Epithelial cell of prostate (primary cell): ENCODE data around the gene PPM1J.
A peak's percentile ranks its signal among the peaks of the same experiment; 100 is the strongest.

Experiments
- DNase-seq: peaks from one replicate; pipeline ENCODE4 v3.0.0-alpha.2; 2011; ENCODE audit warnings: low read depth, low spot score
- H3K27ac ChIP-seq: fragments of 450-650 bp; 2 replicates; pipeline ENCODE4 v1.5.1; 2017; ENCODE audit warnings: mild to moderate bottlenecking

PPM1J gene

DNA sequence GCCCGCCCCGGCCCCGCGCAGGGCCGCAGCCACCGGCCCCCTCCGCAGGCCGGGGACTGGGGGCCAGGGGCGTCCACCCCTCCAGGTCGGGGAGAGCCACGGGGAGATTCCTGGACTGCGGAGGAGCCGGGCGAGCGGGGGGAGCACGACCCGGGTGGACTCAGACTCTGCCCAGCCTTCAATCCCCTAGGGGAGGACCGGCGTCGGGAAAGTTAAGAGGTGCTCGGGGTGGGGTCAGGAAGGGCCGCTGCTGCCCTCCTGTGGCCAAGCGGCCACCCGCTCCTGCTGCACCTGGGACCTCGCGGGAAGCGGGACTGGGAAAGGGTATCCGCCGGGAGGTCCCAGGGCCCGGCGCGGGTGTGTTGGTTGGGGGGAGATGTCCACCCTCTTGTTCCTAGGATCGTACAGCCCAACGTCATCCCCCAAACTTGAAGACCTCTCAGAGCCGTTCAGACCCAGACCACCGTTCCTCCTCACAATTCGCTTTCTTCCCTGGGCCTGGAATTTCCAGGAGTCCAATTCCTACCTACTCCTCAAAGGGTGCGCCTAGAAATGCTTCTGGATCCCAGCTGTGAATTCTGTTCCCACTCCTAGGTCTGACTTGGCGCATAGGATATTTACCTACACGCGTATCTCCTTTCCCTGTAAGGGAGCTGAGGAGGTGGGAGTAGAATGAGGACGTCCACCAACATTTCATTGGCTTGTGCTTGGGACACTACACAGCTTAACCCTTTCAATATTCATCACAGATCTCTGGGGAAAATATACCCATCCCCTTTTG is 7.7 kb downstream of the PPM1J start:
- DNase-seq, result peak; percentile 46
- H3K27ac ChIP-seq, result peak overlapping the region; percentile 93

- peak within 1 kb of the TSS; percentile 93 for H3K27ac ChIP-seq
- no peak for DNase-seq
These were observed 8.5 kb downstream of the PPM1J start, which contains the start of gene RHOC for GRCh38 chr1:112706505-112707220. RHOC (minus strand) TSS chr1:112707127; CDS start chr1:112703799, 3,328 bp downstream.

GRCh38 chr1:112704934-112705627 is 10.1 kb downstream of the PPM1J start:
- H3K27ac ChIP-seq, result peak overlapping the region; percentile 93
- DNase-seq, result peak; percentile 91

DNA sequence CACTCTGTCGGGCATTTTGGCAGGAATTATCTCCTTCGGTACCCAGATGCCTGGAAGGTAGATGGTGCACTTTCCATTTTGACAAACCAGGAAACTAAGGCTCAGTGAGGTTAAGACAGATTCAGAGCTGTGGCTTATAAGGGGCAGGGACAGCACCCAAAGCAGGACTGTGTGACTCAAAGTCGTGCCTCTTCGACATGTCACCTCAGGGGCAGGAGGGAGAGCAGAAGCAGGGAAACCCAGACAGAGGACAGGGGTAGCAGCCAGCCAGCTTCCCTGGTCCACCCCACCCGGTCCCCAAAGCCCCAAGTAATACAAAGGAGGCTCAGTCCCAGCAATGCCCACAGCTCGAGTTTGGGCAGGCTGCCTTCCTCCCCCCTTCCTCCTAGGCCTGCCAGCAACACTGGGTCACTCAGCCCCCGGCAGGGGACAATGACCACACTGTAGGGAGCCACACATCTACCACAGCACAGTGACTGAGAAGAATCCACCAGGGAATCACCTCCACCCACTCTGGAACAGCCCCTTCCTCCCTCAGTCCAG is 10.7 kb downstream of the PPM1J start:
- H3K27ac ChIP-seq, result peak overlapping the region; percentile 93
- DNase-seq, result no peak

GRCh38 chr1:112703706-112704105 is 11.4 kb downstream of the PPM1J start:
- no peak for DNase-seq
- peak overlapping the region; percentile 93 for H3K27ac ChIP-seq

DNA sequence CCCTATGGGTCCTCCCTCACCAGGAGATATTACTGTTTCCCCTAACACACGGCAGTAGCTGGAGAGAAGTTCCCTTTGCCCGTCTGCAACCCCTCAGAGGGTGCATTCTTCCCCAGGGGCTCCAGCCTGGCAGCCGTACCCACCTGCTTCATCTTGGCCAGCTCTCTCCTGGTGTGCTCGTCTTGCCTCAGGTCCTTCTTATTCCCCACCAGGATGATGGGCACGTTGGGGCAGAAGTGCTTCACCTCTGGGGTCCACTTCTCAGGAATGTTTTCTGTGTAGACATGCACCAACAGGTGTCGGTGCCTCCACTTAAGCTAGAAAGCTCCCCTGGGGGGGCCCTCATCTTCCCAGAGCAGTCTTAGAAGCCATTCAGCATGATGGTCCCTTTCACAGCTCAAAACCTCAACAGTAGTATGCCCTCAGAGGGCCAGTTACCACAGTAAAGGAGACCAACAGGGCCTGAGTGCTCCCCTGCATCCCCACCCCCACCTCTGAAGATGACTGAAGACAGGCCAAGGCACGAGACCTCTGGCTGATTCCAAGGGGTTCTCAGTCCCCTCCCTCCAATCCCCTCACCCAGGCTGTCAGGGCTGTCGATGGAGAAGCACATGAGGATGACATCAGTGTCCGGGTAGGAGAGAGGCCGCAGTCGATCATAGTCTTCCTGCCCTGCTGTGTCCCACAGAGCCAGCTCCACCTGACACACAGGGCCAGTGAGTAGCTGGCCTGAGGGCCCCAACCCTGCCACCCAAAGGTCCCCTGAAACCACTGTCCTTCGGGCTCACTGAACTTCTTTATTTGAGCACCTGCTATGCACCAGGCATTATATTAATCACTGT is 12.5 kb downstream of the PPM1J start:
- H3K27ac ChIP-seq, result peak overlapping the region; percentile 93
- no peak for DNase-seq

GRCh38 chr1:112702067-112702395 is 13.1 kb downstream of the PPM1J start:
- DNase-seq, result no peak
- peak overlapping the region; percentile 93 for H3K27ac ChIP-seq

DNA sequence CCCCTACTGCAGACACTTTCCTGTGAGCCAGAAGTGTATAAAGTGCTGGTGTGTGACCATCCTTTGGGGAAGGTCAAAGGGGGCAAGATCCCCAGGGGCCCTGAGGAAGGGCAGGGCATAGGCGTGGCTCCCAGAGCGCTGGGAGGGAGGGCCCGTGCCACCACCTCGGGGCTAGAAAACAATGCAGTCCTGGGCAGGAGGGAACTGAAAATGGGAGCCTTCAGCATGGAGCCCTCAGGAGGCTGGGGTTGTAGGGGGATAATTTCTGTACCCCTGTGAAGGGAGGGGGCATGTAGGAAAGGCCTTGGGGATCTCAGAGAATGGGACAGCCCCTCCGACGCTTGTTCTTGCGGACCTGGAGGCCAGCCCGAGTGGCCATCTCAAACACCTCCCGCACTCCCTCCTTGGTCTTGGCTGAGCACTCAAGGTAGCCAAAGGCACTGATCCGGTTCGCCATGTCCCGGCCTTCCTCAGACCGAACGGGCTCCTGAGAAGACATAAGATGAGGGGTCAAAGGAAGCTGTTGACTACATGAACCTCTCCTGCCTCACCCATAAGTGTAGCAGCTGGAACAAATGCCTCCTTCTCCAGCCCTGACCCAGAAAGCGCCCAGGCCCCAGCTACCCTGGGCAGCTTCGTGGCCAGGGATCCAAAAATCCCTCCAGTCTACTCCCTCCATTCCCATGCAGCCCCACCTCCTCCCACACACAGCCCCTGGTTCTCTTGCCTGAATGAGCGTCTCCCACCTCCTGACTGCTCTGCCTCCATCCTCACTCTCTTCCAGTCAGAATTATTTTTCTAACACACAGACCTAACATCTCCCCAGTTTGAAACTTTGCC is 13.7 kb downstream of the PPM1J start:
- H3K27ac ChIP-seq, result peak overlapping the region; percentile 93
- no peak for DNase-seq

- no peak for DNase-seq
- peak overlapping the region; percentile 93 for H3K27ac ChIP-seq
These were observed 14.6 kb downstream of the PPM1J start for GRCh38 chr1:112700290-112701226.

- no peak for DNase-seq
- H3K27ac ChIP-seq, result peak overlapping the region; percentile 93
These were observed 15.5 kb downstream of the PPM1J start for GRCh38 chr1:112699425-112700144.

DNA sequence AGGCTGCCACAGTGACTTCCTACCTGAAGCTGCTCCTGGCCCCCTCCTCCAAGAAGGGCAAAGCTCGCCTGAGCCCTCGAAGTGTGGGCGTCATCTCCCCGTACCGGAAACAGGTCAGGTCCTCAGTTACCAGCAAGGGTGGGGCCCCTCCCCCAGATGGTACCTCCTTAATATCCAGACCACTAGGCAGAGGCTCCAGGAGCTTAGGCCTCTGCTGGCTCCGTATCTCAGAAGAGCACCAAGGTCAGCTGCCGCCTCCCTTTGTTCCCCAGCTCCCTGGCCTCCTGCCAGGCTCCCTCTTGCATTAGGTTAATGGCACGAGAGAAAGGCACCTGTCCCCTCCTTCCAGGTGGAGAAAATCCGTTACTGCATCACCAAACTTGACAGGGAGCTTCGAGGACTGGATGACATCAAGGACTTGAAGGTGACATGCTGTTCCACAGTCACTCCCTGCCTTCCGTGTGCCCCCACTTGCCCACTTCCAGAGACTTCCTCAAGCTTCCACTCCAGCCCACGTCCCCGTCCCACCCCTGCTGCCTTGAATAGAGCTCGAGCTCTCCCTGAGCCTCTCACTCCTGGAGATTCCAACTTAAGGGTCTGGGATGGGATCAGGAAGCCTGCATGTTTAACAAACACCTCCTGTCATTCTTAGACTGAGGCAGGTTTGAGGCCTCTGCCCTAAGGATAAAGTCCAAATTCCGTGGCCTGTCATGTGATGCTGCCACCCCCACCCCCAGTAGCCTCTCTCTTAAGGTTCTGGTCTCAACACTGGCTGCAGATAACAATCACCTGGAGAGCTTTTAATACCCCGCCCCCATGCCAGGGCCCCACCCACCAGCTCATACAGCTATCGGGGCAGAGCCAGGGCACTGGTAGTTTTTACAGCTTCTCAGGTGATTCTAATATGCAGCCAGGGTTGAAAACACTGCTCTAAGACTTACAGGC is 16.5 kb downstream of the PPM1J start:
- DNase-seq, result no peak
- H3K27ac ChIP-seq, result peak overlapping the region; percentile 93

DNA sequence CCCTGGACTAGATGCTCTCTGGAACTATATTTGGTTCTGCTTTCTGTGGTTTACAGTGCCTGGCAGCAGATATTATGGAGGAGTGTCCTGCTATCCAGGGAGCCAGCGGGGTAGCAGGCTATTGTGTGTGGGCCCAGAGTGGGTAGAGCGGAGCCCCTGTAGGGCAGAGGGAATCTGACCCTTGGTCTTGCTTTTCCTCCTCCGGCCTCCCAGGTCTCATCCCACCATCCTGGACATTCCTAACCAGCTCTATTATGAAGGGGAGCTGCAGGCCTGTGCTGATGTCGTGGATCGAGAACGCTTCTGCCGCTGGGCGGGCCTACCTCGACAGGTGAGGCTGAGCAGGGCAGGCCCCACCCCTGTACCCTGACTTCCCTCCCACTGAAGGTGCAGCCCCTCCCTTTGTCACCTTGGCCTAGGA is 17.3 kb downstream of the PPM1J start:
- no peak overlapping the region for H3K27ac ChIP-seq
- DNase-seq, result no peak

- H3K27ac ChIP-seq, result no peak overlapping the region
- DNase-seq, result no peak
These were observed 18.4 kb downstream of the PPM1J start for GRCh38 chr1:112696578-112697314.

- DNase-seq, result no peak
- H3K27ac ChIP-seq, result no peak overlapping the region
These were observed 19.9 kb downstream of the PPM1J start for GRCh38 chr1:112695276-112695675.

DNA sequence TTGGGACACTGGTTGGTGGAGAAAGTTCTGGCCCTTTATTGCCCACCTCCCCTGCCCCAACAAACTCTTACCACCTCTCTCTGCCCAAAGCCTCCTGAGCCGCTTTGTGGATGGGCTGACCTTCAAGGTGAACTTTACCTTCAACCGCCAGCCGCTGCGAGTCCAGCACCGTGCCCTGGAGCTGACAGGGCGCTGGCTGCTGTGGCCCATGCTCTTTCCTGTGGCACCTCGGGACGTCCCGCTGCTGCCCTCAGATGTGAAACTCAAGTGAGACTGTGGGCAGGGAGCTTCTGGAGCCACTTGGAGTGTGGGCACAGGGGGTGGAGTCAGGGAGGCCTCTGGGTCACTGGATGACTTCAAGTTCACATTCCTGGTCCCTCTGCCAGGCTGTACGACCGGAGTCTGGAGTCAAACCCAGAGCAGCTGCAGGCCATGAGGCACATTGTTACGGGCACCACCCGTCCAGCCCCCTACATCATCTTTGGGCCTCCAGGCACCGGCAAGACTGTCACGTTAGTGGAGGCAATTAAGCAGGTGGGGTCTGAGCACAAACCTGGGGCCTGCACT is 20.7 kb downstream of the PPM1J start:
- no peak for DNase-seq
- no peak overlapping the region for H3K27ac ChIP-seq
